Measurements from ENCODE around the gene EEIG2.
"Not testable (repeated sequence)": the region's sequence is repeated elsewhere in the genome, so short reads cannot be mapped to it uniquely, and the experiment has no call there.

EEIG2 gene

GRCh38 chr1:108541861-108542260 is 18.0 kb upstream of the EEIG2 start:
- Histone ChIP-seq H3K4me1 (ENCODE audit: control insufficient read depth, insufficient read depth, low read depth, low read length) (no peaks in the 10 kb centered on the region), H2BK12ac (ENCODE audit: low read length in 2 of 2) (no peak overlapping the region), H3K4me3 (ENCODE audit: insufficient read depth in 1 of 2, low read depth in 1 of 2, low read length in 2 of 2) (no peak overlapping the region), H2BK5ac (ENCODE audit: low read depth, low read length, poor library complexity, severe bottlenecking) (no peak overlapping the region), H3K4ac (ENCODE audit: low read depth in 1 of 2, low read length in 2 of 2) (no peak overlapping the region), H3K9ac (ENCODE audit: low read length) (no peak overlapping the region), H3K4me2 (ENCODE audit: low read length, poor library complexity, severe bottlenecking) (no peak overlapping the region), H2BK15ac (ENCODE audit: low read depth, poor library complexity, severe bottlenecking) (no peak overlapping the region), H3K27ac (ENCODE audit: low read length, poor library complexity, severe bottlenecking) (no peak overlapping the region), H3K79me1 (replicated peaks; ENCODE audit: low read length, poor library complexity, severe bottlenecking) (no peaks in the 10 kb centered on the region), H2AFZ (ENCODE audit: low read depth, low read length) (no peak overlapping the region), H3K36me3 (ENCODE audit: control insufficient read depth in 1 of 2, insufficient read depth in 2 of 2, low read depth in 1 of 2, low read length in 2 of 2) (no peaks in the 10 kb centered on the region), H2AK5ac (ENCODE audit: low read length, severe bottlenecking) (no peak overlapping the region), H4K91ac (ENCODE audit: low read length) (no peak overlapping the region), H3K14ac (ENCODE audit: low read length in 2 of 2) (no peak overlapping the region), H4K8ac (ENCODE audit: low read length) (no peak overlapping the region), H3K23ac (ENCODE audit: low read length in 2 of 2) (no peak overlapping the region), H2BK120ac (ENCODE audit: low read depth, low read length) (no peak overlapping the region), H3K9me3 (ENCODE audit: control insufficient read depth, low read length) (no peaks in the 10 kb centered on the region), H3K18ac (ENCODE audit: low read depth in 1 of 2, low read length in 2 of 2) (no peak overlapping the region), H3K27me3 (ENCODE audit: control insufficient read depth in 1 of 2, insufficient read depth in 1 of 2, low read length in 2 of 2) (no peaks in the 10 kb centered on the region)
- 75% methylated on average over 1 of the region's 2 CpGs for WGBS
- no peak for DNase-seq

GRCh38 chr1:108547493-108547892 is 12.4 kb upstream of the EEIG2 start:
- not testable (repeated sequence) for H3K36me3 ChIP-seq (ENCODE audit: control insufficient read depth in 1 of 2, insufficient read depth in 2 of 2, low read depth in 1 of 2, low read length in 2 of 2); H3K18ac ChIP-seq (ENCODE audit: low read depth in 1 of 2, low read length in 2 of 2); H2AK5ac ChIP-seq (ENCODE audit: low read length, severe bottlenecking); H3K4me3 ChIP-seq (ENCODE audit: insufficient read depth in 1 of 2, low read depth in 1 of 2, low read length in 2 of 2); H3K4me1 ChIP-seq (ENCODE audit: control insufficient read depth, insufficient read depth, low read depth, low read length); DNase-seq; H3K14ac ChIP-seq (ENCODE audit: low read length in 2 of 2); H2BK120ac ChIP-seq (ENCODE audit: low read depth, low read length); H4K91ac ChIP-seq (ENCODE audit: low read length); H3K9ac ChIP-seq (ENCODE audit: low read length); H2AFZ ChIP-seq (ENCODE audit: low read depth, low read length); H3K9me3 ChIP-seq (ENCODE audit: control insufficient read depth, low read length); H2BK5ac ChIP-seq (ENCODE audit: low read depth, low read length, poor library complexity, severe bottlenecking); H2BK15ac ChIP-seq (ENCODE audit: low read depth, poor library complexity, severe bottlenecking); H3K4ac ChIP-seq (ENCODE audit: low read depth in 1 of 2, low read length in 2 of 2); H3K27ac ChIP-seq (ENCODE audit: low read length, poor library complexity, severe bottlenecking); H3K4me2 ChIP-seq (ENCODE audit: low read length, poor library complexity, severe bottlenecking); H2BK12ac ChIP-seq (ENCODE audit: low read length in 2 of 2); H4K8ac ChIP-seq (ENCODE audit: low read length); H3K23ac ChIP-seq (ENCODE audit: low read length in 2 of 2); H3K27me3 ChIP-seq (ENCODE audit: control insufficient read depth in 1 of 2, insufficient read depth in 1 of 2, low read length in 2 of 2); H3K79me1 ChIP-seq (replicated peaks; ENCODE audit: low read length, poor library complexity, severe bottlenecking)
- WGBS, result 100% methylated on average over 2 of the region's 4 CpGs

GRCh38 chr1:108551137-108551862 is 8.6 kb upstream of the EEIG2 start:
- H3K4me3 ChIP-seq (ENCODE audit: insufficient read depth in 1 of 2, low read depth in 1 of 2, low read length in 2 of 2), result no peak overlapping the region
- H3K79me1 ChIP-seq (replicated peaks; ENCODE audit: low read length, poor library complexity, severe bottlenecking), result no peaks in the 10 kb centered on the region
- H3K27ac ChIP-seq (ENCODE audit: low read length, poor library complexity, severe bottlenecking), result no peak overlapping the region
- H2BK12ac ChIP-seq (ENCODE audit: low read length in 2 of 2), result no peak overlapping the region
- H3K4me1 ChIP-seq (ENCODE audit: control insufficient read depth, insufficient read depth, low read depth, low read length), result no peaks in the 10 kb centered on the region
- no peak overlapping the region for H4K91ac ChIP-seq (ENCODE audit: low read length)
- no peak overlapping the region for H3K23ac ChIP-seq (ENCODE audit: low read length in 2 of 2)
- no peak overlapping the region for H3K9ac ChIP-seq (ENCODE audit: low read length)
- no peak overlapping the region for H2BK120ac ChIP-seq (ENCODE audit: low read depth, low read length)
- no peak overlapping the region for H3K14ac ChIP-seq (ENCODE audit: low read length in 2 of 2)
- no peak overlapping the region for H3K4me2 ChIP-seq (ENCODE audit: low read length, poor library complexity, severe bottlenecking)
- H4K8ac ChIP-seq (ENCODE audit: low read length), result no peak overlapping the region
- H3K27me3 ChIP-seq (ENCODE audit: control insufficient read depth in 1 of 2, insufficient read depth in 1 of 2, low read length in 2 of 2), result peaks cover 0 to 3% of the 10 kb centered on the region in 2 experiments
- no peaks in the 10 kb centered on the region for H3K9me3 ChIP-seq (ENCODE audit: control insufficient read depth, low read length)
- H2BK15ac ChIP-seq (ENCODE audit: low read depth, poor library complexity, severe bottlenecking), result no peak overlapping the region
- no peaks in the 10 kb centered on the region for H3K36me3 ChIP-seq (ENCODE audit: control insufficient read depth in 1 of 2, insufficient read depth in 2 of 2, low read depth in 1 of 2, low read length in 2 of 2)
- H3K18ac ChIP-seq (ENCODE audit: low read depth in 1 of 2, low read length in 2 of 2), result no peak overlapping the region
- H2AFZ ChIP-seq (ENCODE audit: low read depth, low read length), result no peak overlapping the region
- H2AK5ac ChIP-seq (ENCODE audit: low read length, severe bottlenecking), result no peak overlapping the region
- no peak overlapping the region for H3K4ac ChIP-seq (ENCODE audit: low read depth in 1 of 2, low read length in 2 of 2)
- DNase-seq, result no peak
- no peak overlapping the region for H2BK5ac ChIP-seq (ENCODE audit: low read depth, low read length, poor library complexity, severe bottlenecking)
- WGBS, result 75% methylated on average over 1 of the region's 2 CpGs

- WGBS, result 70% methylated on average over 4 of the region's 4 CpGs
- Histone ChIP-seq H3K9ac (ENCODE audit: low read length) (no peak overlapping the region), H3K36me3 (ENCODE audit: control insufficient read depth in 1 of 2, insufficient read depth in 2 of 2, low read depth in 1 of 2, low read length in 2 of 2) (no peaks in the 10 kb centered on the region), H2BK120ac (ENCODE audit: low read depth, low read length) (no peak overlapping the region), H3K27ac (ENCODE audit: low read length, poor library complexity, severe bottlenecking) (no peak overlapping the region), H4K8ac (ENCODE audit: low read length) (no peak overlapping the region), H4K91ac (ENCODE audit: low read length) (no peak overlapping the region), H2BK5ac (ENCODE audit: low read depth, low read length, poor library complexity, severe bottlenecking) (no peak overlapping the region), H2BK15ac (ENCODE audit: low read depth, poor library complexity, severe bottlenecking) (no peak overlapping the region), H3K4ac (ENCODE audit: low read depth in 1 of 2, low read length in 2 of 2) (no peak overlapping the region), H3K4me1 (ENCODE audit: control insufficient read depth, insufficient read depth, low read depth, low read length) (no peaks in the 10 kb centered on the region), H3K14ac (ENCODE audit: low read length in 2 of 2) (no peak overlapping the region), H3K18ac (ENCODE audit: low read depth in 1 of 2, low read length in 2 of 2) (no peak overlapping the region), H2AK5ac (ENCODE audit: low read length, severe bottlenecking) (no peak overlapping the region), H3K4me3 (ENCODE audit: insufficient read depth in 1 of 2, low read depth in 1 of 2, low read length in 2 of 2) (no peak overlapping the region), H2BK12ac (ENCODE audit: low read length in 2 of 2) (no peak overlapping the region), H2AFZ (ENCODE audit: low read depth, low read length) (no peak overlapping the region), H3K9me3 (ENCODE audit: control insufficient read depth, low read length) (no peaks in the 10 kb centered on the region), H3K79me1 (replicated peaks; ENCODE audit: low read length, poor library complexity, severe bottlenecking) (no peaks in the 10 kb centered on the region), H3K27me3 (ENCODE audit: control insufficient read depth in 1 of 2, insufficient read depth in 1 of 2, low read length in 2 of 2) (peaks cover 0 to 3% of the 10 kb centered on the region in 2 experiments), H3K23ac (ENCODE audit: low read length in 2 of 2) (no peak overlapping the region), H3K4me2 (ENCODE audit: low read length, poor library complexity, severe bottlenecking) (no peak overlapping the region)
- DNase-seq, result no peak
Observed at GRCh38 chr1:108553905-108554304, 6.0 kb upstream of the EEIG2 start.

Data from mesenchymal stem cell (in vitro differentiated cells and primary cell).